Stimulated activated naive CD4-positive, alpha-beta T cell treated with Interleukin-2 at 50 U/mL for 16 hours (primary cell): Measurements from ENCODE around the gene BCL2L11.

ENCODE experiments used
- DNase-seq: peaks from one replicate; lab custom pipeline; 2025; lab: John Stamatoyannopoulos, UW

Gene BCL2L11

DNA sequence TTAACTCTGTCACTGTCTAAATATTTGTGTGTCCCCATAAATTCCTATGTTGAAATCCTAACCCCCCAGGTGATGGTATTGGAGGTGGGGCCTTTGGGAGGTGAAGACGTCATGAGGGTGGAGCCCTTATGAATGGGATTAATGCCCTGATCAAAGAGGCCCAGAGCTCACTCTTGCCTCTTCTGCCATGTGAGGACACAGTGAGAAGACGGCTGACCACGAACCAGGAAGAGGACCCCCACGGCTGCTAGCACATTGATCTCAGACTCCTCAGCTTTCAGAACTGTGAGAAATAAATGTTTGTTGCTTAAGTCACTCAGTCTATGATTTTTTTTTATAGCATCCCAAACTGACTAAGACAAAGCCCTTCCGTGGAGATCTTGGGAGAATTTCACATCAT is 71.2 kb downstream of the BCL2L11 start:
- DNase-seq = no peak

DNA sequence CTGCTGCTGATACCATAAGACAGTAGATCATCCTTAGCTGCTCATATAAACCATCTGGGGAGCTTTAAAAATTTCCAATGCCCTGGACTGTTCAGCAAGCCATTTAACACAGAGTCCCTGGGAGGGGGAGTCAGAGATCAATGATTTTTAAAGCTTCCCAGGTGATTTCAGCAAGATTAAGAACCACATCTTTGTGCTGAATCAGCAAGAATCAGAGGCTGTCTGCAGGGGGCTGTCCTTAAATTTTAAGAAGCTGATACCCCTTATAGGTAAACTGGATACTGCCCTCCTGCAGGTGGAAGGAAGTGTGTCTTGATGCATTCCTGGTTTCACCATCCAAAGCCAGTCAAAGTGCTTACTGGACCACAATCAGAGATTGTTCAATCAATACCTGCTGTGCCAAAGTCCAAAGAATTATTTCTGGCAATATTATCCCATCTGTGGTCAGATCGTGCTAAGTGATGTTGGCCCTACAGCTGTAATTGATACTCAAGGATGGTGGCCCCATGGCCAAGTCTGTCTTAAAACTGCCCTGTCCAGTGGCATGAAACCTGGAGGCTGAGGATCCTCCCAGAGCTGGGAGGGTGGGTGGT is 72.2 kb downstream of the BCL2L11 start:
- no peak for DNase-seq

DNA sequence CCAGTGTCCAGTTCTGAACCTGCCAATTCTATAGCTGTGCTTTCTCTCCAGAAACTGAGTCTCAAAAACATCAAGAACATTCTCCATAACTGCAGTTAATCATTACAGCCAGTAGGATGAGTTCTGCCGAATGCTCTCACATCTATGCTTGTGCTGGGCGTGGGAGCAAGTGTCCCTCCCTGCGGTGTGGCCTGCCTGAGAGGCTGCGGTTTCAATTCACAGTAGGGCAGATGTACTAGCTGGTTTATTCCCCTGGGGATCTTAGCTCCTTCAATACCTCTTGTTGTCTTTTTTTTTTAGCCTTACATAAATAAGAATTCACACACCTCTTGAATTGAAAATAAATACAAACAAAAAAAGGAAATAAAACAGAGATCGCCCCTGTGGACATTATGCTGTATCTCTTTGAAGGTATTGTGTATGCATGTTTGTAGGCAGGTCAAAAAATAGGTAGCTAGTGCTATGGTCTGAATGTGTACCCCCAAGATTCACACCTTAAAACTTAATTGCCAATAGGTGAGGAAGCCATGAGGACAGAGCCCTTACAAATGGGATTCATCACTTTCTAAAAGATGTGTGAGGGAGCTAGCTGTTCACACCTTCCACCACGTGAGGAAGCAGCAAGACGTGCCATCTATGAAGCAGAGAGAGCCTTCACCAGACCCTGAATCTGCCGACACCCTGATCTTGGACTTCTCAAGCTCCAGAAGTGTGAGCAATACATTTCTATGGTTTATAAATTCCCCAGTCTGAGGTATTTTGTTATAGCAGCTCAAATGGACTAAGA is 74.3 kb downstream of the BCL2L11 start:
- DNase-seq = no peak

DNA sequence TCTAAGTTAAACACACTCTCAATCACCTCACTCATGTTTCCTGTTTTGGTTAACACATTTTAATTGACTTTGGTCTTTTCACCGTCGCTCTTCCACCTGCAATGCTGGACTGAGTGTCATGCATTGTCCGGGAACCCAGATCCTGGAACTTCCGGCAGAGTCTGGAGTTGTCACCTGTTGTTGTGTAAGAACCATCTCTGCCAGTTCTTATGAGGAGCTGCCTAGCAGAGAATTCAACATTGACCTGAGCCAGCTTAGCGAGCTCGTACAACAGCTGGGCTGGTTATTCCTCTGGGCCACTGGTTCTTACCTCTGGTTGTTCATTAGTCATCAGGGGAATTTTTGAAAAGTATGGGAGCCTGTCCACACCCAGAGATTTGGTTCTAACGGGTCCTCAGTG is 75.7 kb downstream of the BCL2L11 start:
- no peak for DNase-seq

DNA sequence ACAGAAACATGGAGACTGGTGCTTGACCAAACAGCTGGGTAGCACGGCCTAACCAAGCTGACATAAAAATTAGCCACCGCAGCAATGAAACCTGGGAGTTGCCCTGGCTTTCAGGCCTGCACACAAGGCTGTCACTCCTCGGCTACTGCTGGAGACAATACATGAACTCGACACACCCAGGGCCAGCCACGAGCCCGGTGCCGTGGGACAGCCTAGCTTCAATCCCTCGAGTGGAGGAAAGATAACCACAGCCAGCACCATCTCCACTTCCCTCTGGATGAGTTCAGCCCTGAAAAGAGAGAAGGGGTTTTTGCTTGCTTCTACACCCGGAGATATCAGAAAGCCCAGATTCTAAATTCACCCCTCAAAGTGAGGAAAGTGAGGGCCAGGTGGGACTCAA is 78.0 kb downstream of the BCL2L11 start:
- DNase-seq = no peak

DNA sequence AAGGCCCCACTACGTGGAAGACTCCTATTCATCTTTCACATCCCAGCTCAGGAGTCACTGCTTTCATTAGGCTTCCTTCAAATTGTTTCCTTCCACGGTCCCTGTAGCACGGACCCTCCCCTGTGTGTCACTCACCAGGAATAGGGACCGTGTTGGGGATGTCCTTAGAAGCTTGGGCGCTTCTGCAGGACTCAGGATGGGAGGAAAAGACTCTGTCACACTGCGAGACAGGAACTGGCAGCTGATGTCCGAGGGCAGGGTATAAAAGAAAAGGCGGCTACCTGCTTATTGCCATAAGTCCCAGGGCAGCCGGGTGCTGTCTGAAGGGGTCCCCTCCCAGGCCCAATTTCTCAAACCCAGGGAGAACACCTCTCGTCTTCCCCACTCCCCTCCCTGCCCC is 79.1 kb downstream of the BCL2L11 start:
- no peak for DNase-seq

DNA sequence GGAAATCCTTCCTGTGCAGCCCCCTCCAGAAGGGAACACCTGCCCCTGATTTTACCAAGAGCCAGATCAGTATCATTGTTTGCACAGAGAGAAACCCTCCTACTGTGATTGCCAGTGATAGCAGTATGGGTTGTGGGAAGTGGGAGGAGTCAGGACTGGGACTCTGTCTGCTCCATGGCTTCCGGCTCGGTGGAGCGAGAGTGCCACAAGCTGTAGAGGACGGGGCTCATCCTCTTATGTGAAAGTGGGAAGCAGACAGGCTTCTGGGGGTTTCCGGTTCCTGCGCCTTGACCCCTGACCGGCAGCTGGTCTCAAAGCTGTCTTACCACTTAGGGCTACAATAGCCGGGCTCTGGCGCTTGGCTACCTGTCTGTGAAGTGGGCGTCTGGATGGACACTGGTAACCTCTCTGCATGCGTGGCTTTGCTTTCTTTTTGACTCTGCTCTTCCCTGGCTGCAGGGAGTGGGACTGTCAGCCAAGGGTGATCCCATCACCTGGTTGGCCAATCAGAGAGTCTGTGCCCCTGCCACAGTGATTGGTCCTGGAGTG is 79.7 kb downstream of the BCL2L11 start:
- DNase-seq = no peak

DNA sequence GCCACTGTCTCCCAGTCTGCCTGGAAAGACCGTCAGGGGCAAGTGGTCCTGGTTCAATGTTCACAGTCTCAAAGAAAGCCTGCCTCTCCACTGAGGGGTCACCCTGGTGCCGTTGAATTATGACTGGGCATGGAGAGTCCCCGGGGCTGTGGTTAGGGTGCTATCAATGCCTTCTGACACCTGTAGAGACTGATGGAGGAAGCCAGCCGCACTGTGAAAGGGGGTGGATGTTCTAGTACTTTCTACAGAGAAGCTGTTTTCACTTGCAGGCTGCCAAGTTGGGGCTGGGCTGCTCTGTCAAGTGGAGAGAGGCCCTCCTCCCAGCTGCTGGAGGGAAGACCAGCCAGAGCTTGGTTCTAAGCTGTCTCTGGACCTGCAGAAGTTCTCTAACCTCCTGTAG is 80.5 kb downstream of the BCL2L11 start:
- no peak for DNase-seq

DNA sequence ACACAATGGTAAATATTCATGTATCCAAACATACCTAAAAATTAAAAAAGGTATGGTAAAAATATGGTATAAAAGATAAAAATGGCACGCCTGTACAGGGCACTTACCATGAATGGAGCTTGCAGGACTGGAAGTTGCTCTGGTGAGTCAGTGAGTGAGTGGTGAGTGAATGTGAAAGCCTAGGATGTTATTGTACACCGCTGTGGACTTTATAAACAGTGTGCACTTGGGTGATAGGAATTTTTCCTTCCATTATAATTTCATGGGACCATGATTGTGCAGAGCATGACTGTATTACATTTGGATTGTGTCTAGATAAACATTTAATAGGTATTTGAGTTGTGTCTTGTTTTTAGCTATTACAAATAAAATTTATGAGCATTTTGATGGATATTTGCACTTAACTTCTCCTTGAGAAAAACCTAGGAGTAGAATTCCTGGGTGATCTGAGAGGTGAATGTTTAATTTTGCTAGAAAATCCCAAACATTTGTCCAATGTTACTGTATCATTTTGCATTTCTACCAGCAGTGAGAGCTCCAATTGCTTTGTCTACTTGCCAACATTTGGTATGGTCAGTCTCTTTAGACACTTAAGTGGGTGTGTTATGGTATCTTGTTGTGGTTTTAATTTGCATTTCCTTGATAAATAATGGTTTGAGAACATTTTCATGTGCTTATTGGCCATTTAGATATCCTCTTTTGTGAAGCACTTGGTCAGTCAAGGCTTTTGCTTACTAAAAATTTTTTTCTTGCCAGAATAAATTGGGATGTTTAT is 81.7 kb downstream of the BCL2L11 start:
- DNase-seq = no peak

DNA sequence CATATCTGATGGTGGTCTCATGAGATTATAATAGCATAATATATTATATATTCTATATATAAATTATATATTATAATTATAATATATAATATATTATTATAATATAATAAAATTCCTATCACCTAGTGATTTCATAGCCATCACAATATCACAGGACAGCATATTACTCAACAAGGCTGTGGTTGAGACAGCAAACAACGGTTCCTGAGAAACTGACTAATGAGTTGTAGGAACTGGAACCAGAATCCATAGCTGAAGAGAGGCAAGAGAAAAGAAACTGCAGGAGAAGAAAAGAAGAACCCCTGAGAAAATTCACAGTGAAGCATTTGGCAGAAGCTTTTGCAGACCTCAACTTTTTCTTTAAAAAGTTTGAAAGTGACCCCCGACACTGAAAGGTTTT is 84.0 kb downstream of the BCL2L11 start:
- no peak for DNase-seq

DNA sequence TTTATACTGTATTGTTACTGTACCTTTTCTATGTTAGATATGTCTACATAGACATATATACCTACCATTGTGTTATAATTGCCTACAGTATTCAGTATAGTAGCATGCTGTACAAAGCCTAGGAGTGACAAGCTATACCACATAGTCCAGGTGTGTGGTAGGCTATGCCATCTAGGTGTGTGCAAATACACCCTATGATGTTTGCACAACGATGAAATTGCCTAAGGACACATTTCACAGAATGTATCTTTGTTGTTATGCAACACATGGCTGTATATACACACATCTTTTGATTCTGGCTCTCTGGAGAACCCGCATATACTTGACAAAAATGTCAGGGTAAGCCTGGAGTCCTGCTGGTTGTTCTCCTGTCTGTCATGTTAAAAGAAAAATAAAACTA is 85.1 kb downstream of the BCL2L11 start:
- DNase-seq = no peak

DNA sequence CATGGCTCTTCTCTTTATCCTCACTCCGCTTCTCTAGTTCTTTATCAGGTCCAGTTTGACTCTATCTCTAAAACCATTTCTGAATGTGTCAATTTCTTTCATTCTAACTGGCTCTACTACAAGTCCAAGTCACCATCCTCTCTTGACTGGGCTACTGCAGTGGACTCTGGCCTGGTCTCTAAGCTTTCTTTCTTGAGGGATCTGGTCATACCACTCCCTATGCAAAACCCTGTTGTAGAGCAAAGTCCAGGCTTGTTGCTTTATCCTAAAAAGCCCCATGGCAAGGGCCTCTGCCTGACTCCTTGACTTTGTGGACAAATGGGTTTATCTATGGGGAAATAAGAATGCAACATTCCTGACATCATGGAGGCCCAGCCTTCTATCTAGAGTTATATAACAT is 87.1 kb downstream of the BCL2L11 start:
- no peak for DNase-seq

DNA sequence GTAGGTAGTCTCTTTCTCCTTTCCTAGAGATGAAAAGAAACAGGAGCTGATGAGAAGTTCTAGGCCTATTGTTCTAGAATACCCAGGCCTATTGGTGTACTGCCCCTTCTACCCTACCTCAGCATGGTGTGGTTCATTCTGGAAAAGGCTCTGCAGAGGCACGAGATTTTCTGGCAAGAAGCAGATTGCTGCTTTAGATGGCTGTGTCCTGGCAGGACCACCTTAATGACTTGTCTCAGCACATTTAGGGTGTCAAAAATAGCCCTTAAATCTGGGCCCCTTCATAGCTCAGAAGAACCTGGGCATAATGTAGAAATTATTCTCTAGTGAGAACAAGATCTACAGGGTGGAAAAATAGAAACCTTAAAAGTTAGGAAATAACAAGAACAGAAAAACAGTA is 87.9 kb downstream of the BCL2L11 start:
- no peak for DNase-seq

DNA sequence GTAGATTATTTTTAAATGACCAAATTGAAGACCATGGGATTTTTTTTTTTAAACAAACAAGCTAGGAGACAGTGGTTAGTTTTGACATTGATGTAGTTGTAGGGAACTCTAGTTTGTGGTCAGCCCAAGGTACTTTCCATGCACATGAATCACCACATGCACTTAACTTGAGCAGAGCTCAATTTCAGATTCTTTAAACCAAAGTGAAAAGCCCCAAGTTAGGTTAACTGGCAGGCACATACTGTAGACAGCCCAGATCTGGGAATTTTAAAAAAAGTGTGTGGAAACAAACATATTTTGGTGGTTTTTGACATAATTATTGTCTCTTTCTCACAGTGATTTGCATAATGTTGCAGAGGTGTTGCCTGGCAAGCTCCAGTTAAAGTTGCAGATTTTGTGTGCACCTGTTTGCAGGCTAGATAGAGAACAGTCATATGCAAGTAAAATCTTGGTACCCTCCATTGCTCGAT is 88.4 kb downstream of the BCL2L11 start:
- no peak for DNase-seq

DNA sequence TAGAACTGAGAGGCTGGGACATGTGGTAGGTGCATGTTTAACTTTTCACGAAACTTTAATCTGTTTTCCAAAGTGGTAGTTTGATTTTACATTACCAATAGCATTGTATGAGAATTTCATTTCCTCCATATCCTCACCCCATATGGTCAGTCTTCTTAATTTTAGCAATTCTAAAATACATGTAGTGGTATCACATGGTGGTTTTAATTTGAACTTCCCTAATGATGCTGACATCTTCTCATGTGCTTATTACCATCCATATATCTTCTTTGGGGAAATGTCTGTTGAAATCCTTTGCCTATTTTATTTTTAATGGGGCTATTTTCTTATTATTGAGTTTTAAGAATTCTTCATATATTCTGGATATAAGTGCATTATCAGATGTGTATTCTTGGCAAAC is 89.3 kb downstream of the BCL2L11 start:
- no peak for DNase-seq

DNA sequence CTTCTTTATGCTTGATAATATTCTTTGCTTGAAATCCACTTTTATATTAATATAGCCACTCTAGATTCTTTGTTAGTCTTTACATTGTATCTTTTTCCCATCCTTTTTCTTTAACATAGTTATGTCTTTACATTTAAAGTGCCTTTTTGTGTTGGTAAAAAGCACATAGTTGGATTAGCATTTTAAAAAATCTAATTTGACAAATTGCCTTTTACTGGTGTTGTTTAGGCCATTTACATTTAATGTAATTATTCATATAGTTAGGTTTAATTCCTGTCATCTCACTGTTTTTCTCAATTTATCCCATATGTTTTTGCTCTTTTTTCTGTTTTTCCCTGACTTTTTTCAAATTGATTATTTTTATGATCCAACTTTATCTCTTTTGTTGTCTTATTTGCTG is 93.2 kb downstream of the BCL2L11 start:
- DNase-seq = no peak

DNA sequence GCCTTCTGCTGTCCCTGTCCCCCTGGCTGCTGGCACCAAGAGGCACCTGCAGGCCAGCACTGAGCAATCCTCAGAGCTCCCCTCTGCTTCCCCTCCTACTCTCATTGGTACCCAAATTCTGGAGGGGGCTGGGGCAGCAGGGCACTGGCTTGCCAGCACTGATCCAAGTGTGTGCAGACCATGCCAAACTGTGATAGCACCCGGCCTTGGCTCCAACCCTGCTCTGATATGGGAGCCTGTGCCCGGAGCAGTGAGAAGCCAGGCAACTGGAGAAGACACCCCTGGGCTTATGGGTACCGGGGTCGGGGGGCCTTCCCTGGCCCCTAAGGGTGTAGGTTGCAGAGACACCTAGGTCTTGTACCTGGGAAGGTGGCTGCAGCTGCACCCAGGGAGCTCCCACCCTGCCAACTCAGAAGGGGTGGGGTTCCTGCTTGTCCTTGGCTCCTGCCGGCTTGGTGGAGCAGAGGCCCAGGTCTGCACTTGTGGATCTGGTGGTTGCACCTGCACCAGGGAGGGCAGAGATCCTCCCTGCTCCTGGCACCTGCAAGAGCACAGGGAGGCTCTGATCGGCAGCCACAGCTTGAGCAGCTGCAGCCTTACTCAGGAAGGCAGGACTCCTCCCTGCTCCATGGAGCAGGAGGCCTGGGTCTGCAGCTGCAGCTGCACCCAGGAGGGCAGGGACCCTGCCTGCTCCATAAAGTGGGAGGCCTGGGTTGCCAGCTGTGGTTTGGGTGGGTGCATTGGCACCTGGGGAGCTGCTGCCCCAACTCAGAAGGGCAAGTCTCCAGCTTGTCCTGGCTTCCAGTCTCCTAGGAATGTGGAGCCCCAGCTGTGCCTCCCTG is 96.3 kb downstream of the BCL2L11 start:
- no peak for DNase-seq
